HG03139 (cell line): ENCODE measurements around the gene DIS3L2.

Experiments used
- ATAC-seq: cut with Tn5 transposase; IDR thresholded peaks from one replicate; pipeline ENCODE4 v1.9.1; 2021; ENCODE audit not compliant: unreplicated experiment

Gene DIS3L2

GRCh38 chr2:232219932-232220331 lies 258.4 kb downstream of the DIS3L2 start:
- no peak for ATAC-seq

- ATAC-seq, result no peak
These were observed 263.9 kb downstream of the DIS3L2 start for GRCh38 chr2:232225429-232225828.

GRCh38 chr2:232225895-232226294 lies 264.4 kb downstream of the DIS3L2 start:
- no peak for ATAC-seq

- no peak for ATAC-seq
These were observed 266.8 kb downstream of the DIS3L2 start for GRCh38 chr2:232228332-232228731.

- no peak for ATAC-seq
These were observed 267.7 kb downstream of the DIS3L2 start for GRCh38 chr2:232228971-232229894.

GRCh38 chr2:232229911-232230310 lies 268.4 kb downstream of the DIS3L2 start:
- no peak for ATAC-seq

- no peak for ATAC-seq
These were observed 269.0 kb downstream of the DIS3L2 start for GRCh38 chr2:232230560-232230959.

- no peak for ATAC-seq
These were observed 270.0 kb downstream of the DIS3L2 start for GRCh38 chr2:232231554-232231953.

- no peak for ATAC-seq
These were observed 271.4 kb downstream of the DIS3L2 start for GRCh38 chr2:232232915-232233314.

GRCh38 chr2:232234922-232235615 lies 273.6 kb downstream of the DIS3L2 start:
- no peak for ATAC-seq

GRCh38 chr2:232235716-232236115 lies 274.2 kb downstream of the DIS3L2 start:
- peak; percentile 30 for ATAC-seq

- peak; percentile 70 for ATAC-seq
These were observed 274.7 kb downstream of the DIS3L2 start for GRCh38 chr2:232236200-232236599.

GRCh38 chr2:232237464-232237863 lies 276.0 kb downstream of the DIS3L2 start:
- ATAC-seq, result no peak

GRCh38 chr2:232238108-232238507 lies 276.6 kb downstream of the DIS3L2 start:
- ATAC-seq, result no peak

- ATAC-seq, result no peak
These were observed 277.1 kb downstream of the DIS3L2 start for GRCh38 chr2:232238596-232238995.

GRCh38 chr2:232239951-232240681 lies 278.6 kb downstream of the DIS3L2 start:
- no peak for ATAC-seq

- no peak for ATAC-seq
These were observed 279.4 kb downstream of the DIS3L2 start for GRCh38 chr2:232240906-232241305.

GRCh38 chr2:232242316-232242715 lies 280.8 kb downstream of the DIS3L2 start:
- ATAC-seq, result no peak

- ATAC-seq, result no peak
These were observed 283.6 kb downstream of the DIS3L2 start for GRCh38 chr2:232245111-232245510.

GRCh38 chr2:232246245-232246644 lies 284.7 kb downstream of the DIS3L2 start:
- ATAC-seq, result no peak

- ATAC-seq, result no peak
These were observed 287.6 kb downstream of the DIS3L2 start for GRCh38 chr2:232249096-232249495.
